ENCODE data around the gene ZNF579. TPM values are rescaled to one million over a fixed set of nuclear protein-coding genes. Genes with fewer than 3 reads are reported as not detected.

Gene ZNF579
- total RNA-seq, 1 experiment from 2014 or later: 19.9 TPM

DNA sequence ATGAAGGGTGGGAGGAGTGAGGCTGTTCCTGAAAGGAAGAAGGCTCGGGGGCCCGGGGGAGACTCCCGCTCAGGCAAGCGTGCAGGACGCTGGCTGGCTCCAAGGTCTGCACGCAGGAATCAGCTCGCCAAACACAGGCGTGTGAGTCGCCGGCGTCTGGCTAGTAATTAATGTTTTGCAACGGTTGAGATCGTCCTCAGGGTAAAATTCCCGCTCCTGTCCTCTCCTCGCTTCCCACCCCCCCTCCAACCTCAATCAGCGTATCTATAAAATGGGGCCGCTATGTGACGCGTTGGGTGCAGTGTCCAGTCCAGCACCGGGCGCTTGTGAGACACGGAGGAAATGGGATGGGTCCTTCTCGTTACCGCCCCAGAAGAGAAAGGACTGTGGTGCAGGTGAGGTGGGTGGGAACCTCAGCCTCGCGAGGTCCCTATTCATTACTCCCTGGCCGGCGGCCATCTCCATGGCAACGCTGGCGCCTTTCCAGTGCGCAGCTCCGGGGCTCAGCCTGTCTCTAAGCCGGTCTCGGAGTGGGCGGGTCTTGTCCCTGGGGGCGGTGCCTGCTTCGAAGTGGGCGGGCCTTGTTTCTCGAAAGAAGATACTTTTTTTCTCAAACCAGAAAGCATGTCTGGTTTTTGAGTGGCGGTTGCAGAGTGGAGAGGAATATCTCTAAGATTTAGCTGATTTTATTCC, 6.5 kb upstream of the ZNF579 start:
- Histone ChIP-seq H3T11ph (ENCODE audit: low read length) (no peak overlapping the region), H3K27me3 (ENCODE audit: insufficient read depth, low read length) (no peaks in the 10 kb centered on the region), H2BK12ac (ENCODE audit: insufficient read length, low read depth, low read length) (no peak overlapping the region), H2BK5ac (ENCODE audit: insufficient read length, low read length) (no peak overlapping the region), H3K27ac (ENCODE audit: insufficient read length, low read depth, low read length) (no peak overlapping the region), H3K9ac (ENCODE audit: extremely low read depth, insufficient read length, low read length) (no peak overlapping the region), H4K91ac (ENCODE audit: insufficient read length, low read depth, low read length) (no peak overlapping the region), H2BK15ac (ENCODE audit: low read depth, low read length) (no peak overlapping the region), H2AK5ac (ENCODE audit: insufficient read length, low read length) (no peak overlapping the region), H2BK120ac (ENCODE audit: low read depth, low read length, poor library complexity, severe bottlenecking) (no peak overlapping the region), H2AFZ (ENCODE audit: low read length) (peak overlapping the region; percentile 71), H3K79me2 (ENCODE audit: insufficient read depth, low read length) (no peaks in the 10 kb centered on the region), H3K9me3 (ENCODE audit: control insufficient read depth, low read depth, low read length) (no peaks in the 10 kb centered on the region), H2BK20ac (ENCODE audit: low read depth, low read length, poor library complexity, severe bottlenecking) (no peak overlapping the region), H3K23ac (ENCODE audit: insufficient read length, low read depth, low read length) (no peak overlapping the region), H4K20me1 (ENCODE audit: control insufficient read depth, insufficient read depth, insufficient read length) (peaks cover 2% of the 10 kb centered on the region), H3K4me1 (ENCODE audit: insufficient read depth, low read length) (no peaks in the 10 kb centered on the region; the same call in 1 of the 2 replicates), H3K4me2 (ENCODE audit: insufficient read depth, insufficient read length, low read length) (peak overlapping the region; percentile 72), H4K8ac (replicated peaks; ENCODE audit: insufficient read length, low read depth, low read length) (no peak overlapping the region), H3K14ac (ENCODE audit: insufficient read depth, low read length) (no peak overlapping the region), H3K18ac (ENCODE audit: insufficient read length, low read depth, low read length) (no peak overlapping the region), H3K56ac (ENCODE audit: insufficient read length, low read depth, low read length) (no peak overlapping the region), H3K79me1 (ENCODE audit: insufficient read depth, low read depth, low read length, poor library complexity, severe bottlenecking) (no peaks in the 10 kb centered on the region), H3K23me2 (ENCODE audit: insufficient read length, low read depth, low read length, poor library complexity, severe bottlenecking) (peaks cover 7% of the 10 kb centered on the region), H4K5ac (ENCODE audit: insufficient read length, low read depth, low read length) (no peak overlapping the region), H3K4ac (ENCODE audit: low read depth, low read length) (no peak overlapping the region)
- no CpG with 5 or more reads among the region's 40 CpGs for WGBS (ENCODE audit: extremely low coverage, insufficient read length, low lambda C conversion rate)
- no peak for TF ChIP-seq CTCF (conservative IDR thresholded peaks at IDR 0.05)
- DNase-seq: peak; percentile 98
- peaks cover 26 to 44% of the 10 kb centered on the region in 2 experiments for H3K4me1 Mint-ChIP-seq
- peaks cover 0 to 3% (median 0%) of the 10 kb centered on the region in 3 experiments; a peak in 1 of 7 replicates for H3K36me3 Mint-ChIP-seq (ENCODE audit: insufficient read depth in 1 of 3, low read depth in 3 of 3)
- H3K27ac Mint-ChIP-seq: peak overlapping the region; percentile 87 to 96 (median 90); a peak in 5 of 7 replicates
- H3K9me3 Mint-ChIP-seq: no peaks in the 10 kb centered on the region; a peak in 1 of 5 replicates
- H3K27me3 Mint-ChIP-seq (ENCODE audit: low read depth): peaks cover 9% of the 10 kb centered on the region
- peak overlapping the region; percentile 68 to 89 for H3K4me3 Mint-ChIP-seq

Measured in H9 (cell line).